H1 (cell line): Measurements from ENCODE around the gene TRAF5. TPM values are rescaled to one million over a fixed set of nuclear protein-coding genes. Genes with fewer than 3 reads are reported as not detected.

Source experiments
- CHD2 ChIP-seq: IDR thresholded peaks from 2 replicates; pipeline ENCODE4 v1.6.1; 2012; ENCODE audit warnings: low read length, improper control_type of control experiment
- CHD7 ChIP-seq: fragments of 300-600 bp; sonication (generic); IDR thresholded peaks from 2 replicates; pipeline ENCODE4 v1.7.1; 2012; ENCODE audit warnings: low read length, moderate library complexity, mild to moderate bottlenecking, inconsistent platforms; ENCODE audit not compliant: insufficient replicate concordance
- CTBP2 ChIP-seq: IDR thresholded peaks from 2 replicates; pipeline ENCODE4 v1.7.0; 2011; ENCODE audit warnings: borderline replicate concordance, mild to moderate bottlenecking, moderate library complexity, mixed read lengths, low read length; ENCODE audit not compliant: insufficient read depth, insufficient read length
- EZH2 ChIP-seq: fragments of 200-600 bp; sonication (generic); IDR thresholded peaks from 2 replicates; pipeline ENCODE4 v1.7.1; 2012; ENCODE audit warnings: low read depth, mild to moderate bottlenecking, moderate library complexity, low read length, inconsistent platforms; ENCODE audit not compliant: severe bottlenecking
- KDM1A ChIP-seq: fragments of 200-600, 300-600 bp; sonication (generic); IDR thresholded peaks from 2 replicates; pipeline ENCODE4 v1.7.1; 2016; ENCODE audit warnings: mild to moderate bottlenecking, low read length, borderline replicate concordance
- MAX ChIP-seq: IDR thresholded peaks from 2 replicates; pipeline ENCODE4 v1.6.1; 2012; ENCODE audit warnings: inconsistent platforms
- RBBP5 ChIP-seq: IDR thresholded peaks from 2 replicates; pipeline ENCODE4 v1.7.1; 2012; ENCODE audit warnings: low read depth, mild to moderate bottlenecking, inconsistent platforms, low read length, moderate library complexity, borderline replicate concordance
- RFX5 ChIP-seq: IDR thresholded peaks from 2 replicates; pipeline ENCODE4 v1.6.1; 2011; ENCODE audit warnings: low read depth, low read length, improper control_type of control experiment, borderline replicate concordance
- RXRA ChIP-seq: IDR thresholded peaks from 2 replicates; pipeline ENCODE4 v1.6.1; 2011; ENCODE audit warnings: low read depth, mild to moderate bottlenecking, low read length, moderate library complexity; ENCODE audit not compliant: insufficient read depth
- TCF12 ChIP-seq: IDR thresholded peaks from 2 replicates; pipeline ENCODE4 v1.6.1; 2011; ENCODE audit warnings: low read depth, mild to moderate bottlenecking, low read length
- polyA plus RNA-seq, 7 experiments: library from polyadenylated mRNA; depleted of rRNA in 3 of 7; stranded (reverse) in 5 of 7; unstranded in 2 of 7; fragments of >200 nt in 5 of 7; fragments of 200-250 nt in 2 of 7; gene quantifications; 1 replicate in 5 of 7; 2 replicates in 1 of 7; 4 replicates in 1 of 7; pipeline versions ENCODE4 v1.2.1 to v1.2.3, GENCODE V29; 2011 to 2013; ENCODE audit warnings: missing spikeins in 2 of 7, mixed read lengths in 2 of 7
- total RNA-seq: library from RNA; stranded (reverse); fragmentation: NEBNext Ultra II Directional; extraction: Animal tissue kit (Norgen Biotek cat#: 25700); gene quantifications from 2 replicates; pipeline ENCODE4 v1.2.1, GENCODE V29; 2021

TRAF5 gene
- total and polyA plus RNA-seq, 2 of the 8 experiments (the other 6 are each of a cell fraction or from before 2014, with no cell fraction given), result 13.0 to 17.1 TPM

DNA sequence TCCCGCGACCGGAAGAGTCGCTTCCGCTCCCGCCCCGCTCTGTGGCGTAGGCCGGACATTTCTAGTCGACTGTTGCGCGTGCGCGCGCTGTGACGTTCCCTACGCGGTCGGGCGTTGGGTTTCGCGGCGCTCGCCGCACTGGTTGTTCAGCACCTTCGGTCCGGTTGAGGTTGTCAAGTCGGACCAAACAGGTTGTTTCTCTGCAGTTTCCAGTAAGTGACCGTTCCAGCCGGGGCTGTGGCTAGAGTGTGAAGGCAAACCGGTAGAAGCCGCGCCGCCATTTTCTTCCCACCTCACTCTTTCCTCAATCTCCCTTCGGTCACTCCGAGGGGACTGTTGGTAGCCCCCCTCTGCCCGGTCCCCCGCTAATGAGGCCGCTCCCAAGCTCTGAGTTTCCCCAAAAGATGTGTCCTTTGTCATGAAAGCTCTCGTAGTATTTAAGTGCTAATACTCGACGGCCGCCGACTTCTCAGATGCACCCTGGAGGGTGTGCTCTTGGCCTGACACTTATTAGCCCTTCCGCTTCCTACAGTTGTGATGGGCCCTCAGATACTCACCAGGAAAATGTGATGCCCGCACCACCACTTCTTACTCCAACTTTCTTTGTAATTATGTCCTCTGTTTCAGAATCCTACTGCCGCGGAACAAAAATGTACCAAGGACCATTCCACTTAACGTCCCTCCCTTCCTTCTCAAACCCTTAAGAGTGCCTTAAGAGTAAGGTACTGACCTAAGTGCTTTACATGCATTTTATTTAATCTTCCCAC lies 56.3 kb downstream of the TRAF5 start (continued):
- TF ChIP-seq CTBP2 (no peak), RBBP5 (peak; percentile 99), CHD7 (no peak), RFX5 (no peak), KDM1A (no peak), CHD2 (no peak), RXRA (no peak), MAX (peak; percentile 77), EZH2 (no peak), TCF12 (no peak)
